H1 (cell line): ENCODE results near the gene ELOVL5. TPM values are rescaled to one million over a fixed set of nuclear protein-coding genes. Genes with fewer than 3 reads are reported as not detected.

Experiments
- CTCF ChIA-PET: fragments of 300-600 bp; sonication (Branson Sonifier 250); formaldehyde crosslinking; loops from one replicate; lab custom pipeline; 2021; ENCODE audit not compliant: partially characterized antibody; lab: Charles Lee
- POLR2A ChIA-PET: fragments of 300-600 bp; sonication (Branson Sonifier 250); formaldehyde crosslinking; loops from one replicate; lab custom pipeline; 2021; ENCODE audit warnings: inconsistent platforms; ENCODE audit not compliant: partially characterized antibody; lab: Charles Lee
- DNase-seq, 2 experiments: peaks; one replicate each; pipeline versions ENCODE4 v3.0.0 to v3.0.0-alpha.2; 2010 to 2022; ENCODE audit warnings: low spot score in 2 of 2, low read depth in 1 of 2, mixed read lengths in 1 of 2
- FAIRE-seq: peaks from 2 replicates; lab custom pipeline; 2011; peaks lifted over from hg19 to GRCh38; lab: Jason Lieb, UNC
- H2AFZ ChIP-seq: 2 replicates; pipeline ENCODE4 v1.8.1; 2012; ENCODE audit warnings: low read length, inconsistent platforms
- H2AK5ac ChIP-seq: 2 replicates; pipeline ENCODE4 v1.6.1; 2013; ENCODE audit warnings: low read depth, low read length
- H2BK120ac ChIP-seq: replicated peaks from 2 replicates; pipeline ENCODE3; 2013; ENCODE audit warnings: low read depth, low read length, inconsistent platforms
- H2BK12ac ChIP-seq: 2 replicates; pipeline ENCODE4 v1.6.1; 2013; ENCODE audit warnings: low read depth, low read length
- H2BK15ac ChIP-seq: 2 replicates; pipeline ENCODE4 v1.6.1; 2013; ENCODE audit warnings: low read length
- H2BK20ac ChIP-seq: 2 replicates; pipeline ENCODE4 v1.6.1; 2013; ENCODE audit warnings: low read length
- H2BK5ac ChIP-seq: 2 replicates; pipeline ENCODE4 v1.6.1; 2013; ENCODE audit warnings: low read depth, low read length
- H3K14ac ChIP-seq: 2 replicates; pipeline ENCODE4 v1.6.1; 2013; ENCODE audit warnings: inconsistent platforms; ENCODE audit not compliant: insufficient read length
- H3K18ac ChIP-seq: 2 replicates; pipeline ENCODE4 v1.6.1; 2013; ENCODE audit warnings: low read length; ENCODE audit errors: extremely low read depth
- H3K23ac ChIP-seq: 2 replicates; pipeline ENCODE4 v1.6.1; 2013; ENCODE audit warnings: inconsistent platforms; ENCODE audit not compliant: insufficient read length
- H3K23me2 ChIP-seq: 2 replicates; pipeline ENCODE4 v1.6.1; 2013; ENCODE audit warnings: low read depth, low read length
- H3K27ac ChIP-seq: 2 replicates; pipeline ENCODE4 v1.6.1; 2011; ENCODE audit warnings: low read depth, low read length, inconsistent platforms
- H3K27me3 ChIP-seq, 4 experiments: replicated peaks in 1 of 4; 1 replicate in 1 of 4; 2 replicates in 3 of 4; pipeline versions ENCODE4 v1.6.1 to v1.8.1; 2011 to 2013; ENCODE audit warnings: low read length in 3 of 4, mild to moderate bottlenecking in 3 of 4, inconsistent platforms in 2 of 4, mixed read lengths in 2 of 4, moderate library complexity in 1 of 4; ENCODE audit not compliant: control insufficient read depth in 3 of 4, insufficient read depth in 3 of 4; ENCODE audit errors: extremely low read depth in 1 of 4
- H3K36me3 ChIP-seq, 4 experiments: 2 replicates each; pipeline versions ENCODE4 v1.6.1 to v1.8.1; 2011 to 2013; ENCODE audit warnings: mild to moderate bottlenecking in 4 of 4, low read length in 3 of 4, moderate library complexity in 2 of 4, control low read depth in 1 of 4, inconsistent platforms in 1 of 4; ENCODE audit not compliant: insufficient read depth in 4 of 4, control insufficient read depth in 2 of 4
- H3K4ac ChIP-seq: replicated peaks from 2 replicates; pipeline ENCODE3; 2013; ENCODE audit warnings: low read length, low read depth, mixed read lengths, inconsistent platforms; ENCODE audit not compliant: insufficient read length
- H3K4me1 ChIP-seq, 4 experiments: replicated peaks in 1 of 4; 1 replicate in 1 of 4; 2 replicates in 3 of 4; pipeline versions ENCODE4 v1.6.1 to v1.8.1; 2011 to 2013; ENCODE audit warnings: low read length in 3 of 4, inconsistent platforms in 2 of 4, mixed read lengths in 1 of 4; ENCODE audit not compliant: insufficient read depth in 4 of 4, control insufficient read depth in 3 of 4
- H3K4me2 ChIP-seq, 2 experiments: 2 replicates each; pipeline versions ENCODE4 v1.6.1 to v1.8.1; 2011 to 2013; ENCODE audit warnings: low read depth in 2 of 2, low read length in 2 of 2, control low read depth in 1 of 2, inconsistent platforms in 1 of 2, mild to moderate bottlenecking in 1 of 2; ENCODE audit not compliant: insufficient read depth in 1 of 2
- H3K4me3 ChIP-seq, 4 experiments: fragments of 200-600, 300-600 bp in 1 of 4; sonication (generic), shearing (Covaris generic), sonication (Bioruptor Twin) in 1 of 4; 2 replicates each; pipeline versions ENCODE4 v1.5.1 to v1.8.1; 2011 to 2016; ENCODE audit warnings: low read length in 4 of 4, low read depth in 3 of 4, control low read depth in 2 of 4, inconsistent platforms in 2 of 4, mild to moderate bottlenecking in 2 of 4, mixed read lengths in 1 of 4, moderate library complexity in 1 of 4; ENCODE audit not compliant: insufficient read depth in 2 of 4; ENCODE audit errors: extremely low read depth in 1 of 4
- H3K56ac ChIP-seq: replicated peaks from 2 replicates; pipeline ENCODE3; 2013; ENCODE audit warnings: low read depth, mild to moderate bottlenecking, mixed read lengths, low read length, inconsistent platforms; ENCODE audit not compliant: insufficient read length
- H3K79me1 ChIP-seq: 2 replicates; pipeline ENCODE4 v1.6.1; 2013; ENCODE audit warnings: low read depth, low read length, control low read depth
- H3K79me2 ChIP-seq, 2 experiments: 2 replicates each; pipeline versions ENCODE4 v1.6.1 to v1.8.1; 2012 to 2013; ENCODE audit warnings: low read length in 2 of 2, mild to moderate bottlenecking in 2 of 2, inconsistent platforms in 1 of 2; ENCODE audit not compliant: insufficient read depth in 2 of 2, control insufficient read depth in 1 of 2
- H3K9ac ChIP-seq, 4 experiments: replicated peaks in 1 of 4; 1 replicate in 1 of 4; 2 replicates in 3 of 4; pipeline versions ENCODE4 v1.6.1 to v1.8.1; 2011 to 2013; ENCODE audit warnings: low read depth in 3 of 4, low read length in 3 of 4, control low read depth in 2 of 4, mild to moderate bottlenecking in 2 of 4, moderate library complexity in 2 of 4, inconsistent platforms in 1 of 4; ENCODE audit errors: extremely low read depth in 1 of 4
- H3K9me3 ChIP-seq, 2 experiments: 2 replicates each; pipeline versions ENCODE4 v1.6.1 to v1.8.1; 2012 to 2013; ENCODE audit warnings: mild to moderate bottlenecking in 2 of 2, moderate library complexity in 2 of 2, control low read depth in 1 of 2, inconsistent platforms in 1 of 2, low read depth in 1 of 2, low read length in 1 of 2, mixed read lengths in 1 of 2; ENCODE audit not compliant: insufficient read depth in 2 of 2
- H4K20me1 ChIP-seq, 2 experiments: replicated peaks in 1 of 2; 2 replicates each; pipeline versions ENCODE3 to v1.8.1; 2011 to 2013; ENCODE audit warnings: inconsistent platforms in 2 of 2, low read length in 2 of 2, mild to moderate bottlenecking in 1 of 2; ENCODE audit not compliant: insufficient read depth in 2 of 2, control insufficient read depth in 1 of 2
- H4K5ac ChIP-seq: 2 replicates; pipeline ENCODE4 v1.6.1; 2013; ENCODE audit warnings: low read length, low read depth, mixed read lengths, inconsistent platforms; ENCODE audit not compliant: insufficient read length
- H4K8ac ChIP-seq: 2 replicates; pipeline ENCODE4 v1.8.0; 2013; ENCODE audit warnings: mild to moderate bottlenecking, moderate library complexity, low read length, inconsistent platforms; ENCODE audit not compliant: insufficient read depth; ENCODE audit errors: extremely low read depth
- H4K91ac ChIP-seq: replicated peaks from 2 replicates; pipeline ENCODE3; 2013; ENCODE audit warnings: low read length, mixed read lengths, inconsistent platforms; ENCODE audit not compliant: insufficient read length
- CBX5 ChIP-seq: fragments of 300-800, 300-1000 bp; sonication (generic); IDR thresholded peaks from 2 replicates; pipeline ENCODE4 v1.7.1; 2016; ENCODE audit warnings: antibody characterized with exemption, low read length, low read depth
- CEBPB ChIP-seq: IDR thresholded peaks from 2 replicates; pipeline ENCODE4 v1.6.1; 2012; ENCODE audit warnings: low read depth, low read length
- CHD2 ChIP-seq: IDR thresholded peaks from 2 replicates; pipeline ENCODE4 v1.6.1; 2012; ENCODE audit warnings: low read length, improper control_type of control experiment
- EZH2 ChIP-seq: fragments of 200-600 bp; sonication (generic); IDR thresholded peaks from 2 replicates; pipeline ENCODE4 v1.7.1; 2012; ENCODE audit warnings: low read depth, mild to moderate bottlenecking, moderate library complexity, low read length, inconsistent platforms; ENCODE audit not compliant: severe bottlenecking
- KDM4A ChIP-seq: IDR thresholded peaks from one replicate; pipeline ENCODE4 v1.7.1; 2012; ENCODE audit warnings: low read depth, mild to moderate bottlenecking, moderate library complexity, low read length, inconsistent platforms; ENCODE audit not compliant: severe bottlenecking
- NANOG ChIP-seq: IDR thresholded peaks from 2 replicates; pipeline ENCODE4 v1.6.1; 2011; ENCODE audit warnings: low read length, low read depth, mild to moderate bottlenecking, inconsistent platforms; ENCODE audit not compliant: insufficient read depth, poor library complexity, severe bottlenecking
- RNF2 ChIP-seq: fragments of 200-900, 300-1000 bp; sonication (generic); IDR thresholded peaks from 2 replicates; pipeline ENCODE4 v1.7.1; 2016; ENCODE audit warnings: borderline replicate concordance, low read depth, mild to moderate bottlenecking, antibody characterized with exemption, low read length; ENCODE audit not compliant: poor library complexity, severe bottlenecking; ENCODE audit errors: missing control alignments
- SRF ChIP-seq: IDR thresholded peaks from 2 replicates; pipeline ENCODE4 v1.6.1; 2011; ENCODE audit warnings: mild to moderate bottlenecking, low read depth, low read length, moderate library complexity
- TAF1 ChIP-seq: IDR thresholded peaks from 2 replicates; pipeline ENCODE4 v1.6.1; 2011; ENCODE audit warnings: mild to moderate bottlenecking, low read depth, low read length
- TBP ChIP-seq: IDR thresholded peaks from 2 replicates; pipeline ENCODE4 v1.6.1; 2011; ENCODE audit warnings: low read depth, low read length, improper control_type of control experiment
- WGBS, 2 experiments: shearing (Covaris generic) in 1 of 2; methylation state at CpG; one replicate each; pipeline versions ENCODE4 v1.1.6 to v1.1.7; 2013 to 2015; ENCODE audit warnings: low lambda C conversion rate in 2 of 2, mixed read lengths in 2 of 2, inconsistent platforms in 1 of 2, low coverage in 1 of 2, missing lambda C conversion rate in 1 of 2; ENCODE audit not compliant: insufficient replicate concordance in 2 of 2, insufficient coverage in 1 of 2, insufficient read length in 1 of 2; ENCODE audit errors: extremely low coverage in 1 of 2, missing lambda C conversion rate in 1 of 2; 5-methylcytosine and 5-hydroxymethylcytosine counted together
- polyA plus RNA-seq, 7 experiments: library from polyadenylated mRNA; depleted of rRNA in 3 of 7; stranded (reverse) in 5 of 7; unstranded in 2 of 7; fragments of >200 nt in 5 of 7; fragments of 200-250 nt in 2 of 7; gene quantifications; 1 replicate in 5 of 7; 2 replicates in 1 of 7; 4 replicates in 1 of 7; pipeline versions ENCODE4 v1.2.1 to v1.2.3, GENCODE V29; 2011 to 2013; ENCODE audit warnings: missing spikeins in 2 of 7, mixed read lengths in 2 of 7
- total RNA-seq: library from RNA; stranded (reverse); fragmentation: NEBNext Ultra II Directional; extraction: Animal tissue kit (Norgen Biotek cat#: 25700); gene quantifications from 2 replicates; pipeline ENCODE4 v1.2.1, GENCODE V29; 2021

The ELOVL5 gene
- total and polyA plus RNA-seq, 2 of the 8 experiments (the other 6 are each of a cell fraction or from before 2014, with no cell fraction given) = 113 to 156 TPM

GRCh38 chr6:53347250-53347920, 1.4 kb downstream of the ELOVL5 start:
- H4K20me1 ChIP-seq = peaks cover 20 to 32% of the 10 kb centered on the region in 2 experiments
- peak overlapping the region; percentile 68; the same call in 1 of the 2 replicates for H2BK5ac ChIP-seq
- peak overlapping the region; percentile 85 to 94 for H3K4me2 ChIP-seq
- H3K9me3 ChIP-seq = no peaks in the 10 kb centered on the region
- peaks cover 5% of the 10 kb centered on the region; the same call in 1 of the 2 replicates for H3K23me2 ChIP-seq
- H3K4me3 ChIP-seq = peak overlapping the region; percentile 66 to 86 (median 83)
- DNase-seq (no peak), FAIRE-seq (no peak)
- H3K14ac ChIP-seq = no peak overlapping the region
- H3K79me2 ChIP-seq = peaks cover 47 to 56% of the 10 kb centered on the region in 2 experiments
- H2BK120ac ChIP-seq = no peak overlapping the region
- H3K9ac ChIP-seq = peak overlapping the region in 3 of 4 experiments; percentile 45 to 77 (median 73); a peak in 5 of 7 replicates
- H2BK20ac ChIP-seq = no peak overlapping the region
- CTCF ChIA-PET = interaction anchor here (0.8 to 1.6 kb wide), 7 partner anchors 9 to 318 kb away, joined by 3 to 5 read pairs (median 4); partner anchors contain the start of gene KLHL31
- H3K4ac ChIP-seq = no peak overlapping the region
- no peak overlapping the region for H4K91ac ChIP-seq
- no peaks in the 10 kb centered on the region for H3K36me3 ChIP-seq
- H3K27ac ChIP-seq = no peak overlapping the region
- peak overlapping the region; percentile 55; the same call in 1 of the 2 replicates for H2BK12ac ChIP-seq
- peak overlapping the region; percentile 4 for H3K56ac ChIP-seq
- no peak overlapping the region for H2AK5ac ChIP-seq
- H2AFZ ChIP-seq = no peak overlapping the region; the same call in 1 of the 2 replicates
- no peak for TF ChIP-seq CEBPB
- no peak for TF ChIP-seq KDM4A
- TF ChIP-seq CHD2 = no peak
- no peak for TF ChIP-seq SRF
- no peak for TF ChIP-seq RNF2
- no peak for TF ChIP-seq CBX5
- TF ChIP-seq NANOG = no peak
- TF ChIP-seq TAF1 = no peak
- no peak for TF ChIP-seq TBP
- TF ChIP-seq EZH2 = no peak
- TF ChIP-seq, all 59 proteins: peak for 0
- Histone ChIP-seq H4K5ac (no peak overlapping the region), H2BK15ac (0 out of 2 replicates have a peak overlapping the region, but pooled peaks have one; percentile 2), H3K18ac (no peak overlapping the region; the same call in 1 of the 2 replicates), H3K27me3 (peaks cover 0 to 11% (median 7%) of the 10 kb centered on the region in 4 experiments; a peak in 4 of 7 replicates), H3K23ac (no peak overlapping the region), H4K8ac (peak overlapping the region; percentile 94; the same call in 1 of the 2 replicates), H3K79me1 (peaks cover 11% of the 10 kb centered on the region), H3K4me1 (peaks cover 0 to 10% (median 6%) of the 10 kb centered on the region in 4 experiments; a peak in 5 of 7 replicates)
- 5% methylated on average over 23 of the region's 23 CpGs; no CpG with 5 or more reads in 1 of the 2 experiments for WGBS, 2 experiments
- POLR2A ChIA-PET = interaction anchor here (0.7 to 8.2 kb wide), 5 partner anchors 9 to 110 kb away, joined by 3 to 49 read pairs (median 7); no protein-coding TSS in a partner anchor
